H1 (cell line): ENCODE measurements around the gene SRP14. TPM values are rescaled to one million over a fixed set of nuclear protein-coding genes. Genes with fewer than 3 reads are reported as not detected.
A peak's percentile ranks its signal among the peaks of the same experiment; 100 is the strongest.

ENCODE experiments used
- CTCF ChIA-PET: fragments of 300-600 bp; sonication (Branson Sonifier 250); formaldehyde crosslinking; loops from one replicate; lab custom pipeline; 2021; ENCODE audit not compliant: partially characterized antibody; lab: Charles Lee
- POLR2A ChIA-PET: fragments of 300-600 bp; sonication (Branson Sonifier 250); formaldehyde crosslinking; loops from one replicate; lab custom pipeline; 2021; ENCODE audit warnings: inconsistent platforms; ENCODE audit not compliant: partially characterized antibody; lab: Charles Lee
- DNase-seq, 2 experiments: peaks; one replicate each; pipeline versions ENCODE4 v3.0.0 to v3.0.0-alpha.2; 2010 to 2022; ENCODE audit warnings: low spot score in 2 of 2, low read depth in 1 of 2, mixed read lengths in 1 of 2
- FAIRE-seq: peaks from 2 replicates; lab custom pipeline; 2011; peaks lifted over from hg19 to GRCh38; lab: Jason Lieb, UNC
- H2AFZ ChIP-seq: 2 replicates; pipeline ENCODE4 v1.8.1; 2012; ENCODE audit warnings: low read length, inconsistent platforms
- H2AK5ac ChIP-seq: 2 replicates; pipeline ENCODE4 v1.6.1; 2013; ENCODE audit warnings: low read depth, low read length
- H2BK120ac ChIP-seq: replicated peaks from 2 replicates; pipeline ENCODE3; 2013; ENCODE audit warnings: low read depth, low read length, inconsistent platforms
- H2BK12ac ChIP-seq: 2 replicates; pipeline ENCODE4 v1.6.1; 2013; ENCODE audit warnings: low read depth, low read length
- H2BK15ac ChIP-seq: 2 replicates; pipeline ENCODE4 v1.6.1; 2013; ENCODE audit warnings: low read length
- H2BK20ac ChIP-seq: 2 replicates; pipeline ENCODE4 v1.6.1; 2013; ENCODE audit warnings: low read length
- H2BK5ac ChIP-seq: 2 replicates; pipeline ENCODE4 v1.6.1; 2013; ENCODE audit warnings: low read depth, low read length
- H3K14ac ChIP-seq: 2 replicates; pipeline ENCODE4 v1.6.1; 2013; ENCODE audit warnings: inconsistent platforms; ENCODE audit not compliant: insufficient read length
- H3K18ac ChIP-seq: 2 replicates; pipeline ENCODE4 v1.6.1; 2013; ENCODE audit warnings: low read length; ENCODE audit errors: extremely low read depth
- H3K23ac ChIP-seq: 2 replicates; pipeline ENCODE4 v1.6.1; 2013; ENCODE audit warnings: inconsistent platforms; ENCODE audit not compliant: insufficient read length
- H3K23me2 ChIP-seq: 2 replicates; pipeline ENCODE4 v1.6.1; 2013; ENCODE audit warnings: low read depth, low read length
- H3K27ac ChIP-seq: 2 replicates; pipeline ENCODE4 v1.6.1; 2011; ENCODE audit warnings: low read depth, low read length, inconsistent platforms
- H3K27me3 ChIP-seq, 4 experiments: replicated peaks in 1 of 4; 1 replicate in 1 of 4; 2 replicates in 3 of 4; pipeline versions ENCODE4 v1.6.1 to v1.8.1; 2011 to 2013; ENCODE audit warnings: low read length in 3 of 4, mild to moderate bottlenecking in 3 of 4, inconsistent platforms in 2 of 4, mixed read lengths in 2 of 4, moderate library complexity in 1 of 4; ENCODE audit not compliant: control insufficient read depth in 3 of 4, insufficient read depth in 3 of 4; ENCODE audit errors: extremely low read depth in 1 of 4
- H3K36me3 ChIP-seq, 4 experiments: 2 replicates each; pipeline versions ENCODE4 v1.6.1 to v1.8.1; 2011 to 2013; ENCODE audit warnings: mild to moderate bottlenecking in 4 of 4, low read length in 3 of 4, moderate library complexity in 2 of 4, control low read depth in 1 of 4, inconsistent platforms in 1 of 4; ENCODE audit not compliant: insufficient read depth in 4 of 4, control insufficient read depth in 2 of 4
- H3K4ac ChIP-seq: replicated peaks from 2 replicates; pipeline ENCODE3; 2013; ENCODE audit warnings: low read length, low read depth, mixed read lengths, inconsistent platforms; ENCODE audit not compliant: insufficient read length
- H3K4me1 ChIP-seq, 4 experiments: replicated peaks in 1 of 4; 1 replicate in 1 of 4; 2 replicates in 3 of 4; pipeline versions ENCODE4 v1.6.1 to v1.8.1; 2011 to 2013; ENCODE audit warnings: low read length in 3 of 4, inconsistent platforms in 2 of 4, mixed read lengths in 1 of 4; ENCODE audit not compliant: insufficient read depth in 4 of 4, control insufficient read depth in 3 of 4
- H3K4me2 ChIP-seq, 2 experiments: 2 replicates each; pipeline versions ENCODE4 v1.6.1 to v1.8.1; 2011 to 2013; ENCODE audit warnings: low read depth in 2 of 2, low read length in 2 of 2, control low read depth in 1 of 2, inconsistent platforms in 1 of 2, mild to moderate bottlenecking in 1 of 2; ENCODE audit not compliant: insufficient read depth in 1 of 2
- H3K4me3 ChIP-seq, 4 experiments: fragments of 200-600, 300-600 bp in 1 of 4; sonication (generic), shearing (Covaris generic), sonication (Bioruptor Twin) in 1 of 4; 2 replicates each; pipeline versions ENCODE4 v1.5.1 to v1.8.1; 2011 to 2016; ENCODE audit warnings: low read length in 4 of 4, low read depth in 3 of 4, control low read depth in 2 of 4, inconsistent platforms in 2 of 4, mild to moderate bottlenecking in 2 of 4, mixed read lengths in 1 of 4, moderate library complexity in 1 of 4; ENCODE audit not compliant: insufficient read depth in 2 of 4; ENCODE audit errors: extremely low read depth in 1 of 4
- H3K56ac ChIP-seq: replicated peaks from 2 replicates; pipeline ENCODE3; 2013; ENCODE audit warnings: low read depth, mild to moderate bottlenecking, mixed read lengths, low read length, inconsistent platforms; ENCODE audit not compliant: insufficient read length
- H3K79me1 ChIP-seq: 2 replicates; pipeline ENCODE4 v1.6.1; 2013; ENCODE audit warnings: low read depth, low read length, control low read depth
- H3K79me2 ChIP-seq, 2 experiments: 2 replicates each; pipeline versions ENCODE4 v1.6.1 to v1.8.1; 2012 to 2013; ENCODE audit warnings: low read length in 2 of 2, mild to moderate bottlenecking in 2 of 2, inconsistent platforms in 1 of 2; ENCODE audit not compliant: insufficient read depth in 2 of 2, control insufficient read depth in 1 of 2
- H3K9ac ChIP-seq, 4 experiments: replicated peaks in 1 of 4; 1 replicate in 1 of 4; 2 replicates in 3 of 4; pipeline versions ENCODE4 v1.6.1 to v1.8.1; 2011 to 2013; ENCODE audit warnings: low read depth in 3 of 4, low read length in 3 of 4, control low read depth in 2 of 4, mild to moderate bottlenecking in 2 of 4, moderate library complexity in 2 of 4, inconsistent platforms in 1 of 4; ENCODE audit errors: extremely low read depth in 1 of 4
- H3K9me3 ChIP-seq, 2 experiments: 2 replicates each; pipeline versions ENCODE4 v1.6.1 to v1.8.1; 2012 to 2013; ENCODE audit warnings: mild to moderate bottlenecking in 2 of 2, moderate library complexity in 2 of 2, control low read depth in 1 of 2, inconsistent platforms in 1 of 2, low read depth in 1 of 2, low read length in 1 of 2, mixed read lengths in 1 of 2; ENCODE audit not compliant: insufficient read depth in 2 of 2
- H4K20me1 ChIP-seq, 2 experiments: replicated peaks in 1 of 2; 2 replicates each; pipeline versions ENCODE3 to v1.8.1; 2011 to 2013; ENCODE audit warnings: inconsistent platforms in 2 of 2, low read length in 2 of 2, mild to moderate bottlenecking in 1 of 2; ENCODE audit not compliant: insufficient read depth in 2 of 2, control insufficient read depth in 1 of 2
- H4K5ac ChIP-seq: 2 replicates; pipeline ENCODE4 v1.6.1; 2013; ENCODE audit warnings: low read length, low read depth, mixed read lengths, inconsistent platforms; ENCODE audit not compliant: insufficient read length
- H4K8ac ChIP-seq: 2 replicates; pipeline ENCODE4 v1.8.0; 2013; ENCODE audit warnings: mild to moderate bottlenecking, moderate library complexity, low read length, inconsistent platforms; ENCODE audit not compliant: insufficient read depth; ENCODE audit errors: extremely low read depth
- H4K91ac ChIP-seq: replicated peaks from 2 replicates; pipeline ENCODE3; 2013; ENCODE audit warnings: low read length, mixed read lengths, inconsistent platforms; ENCODE audit not compliant: insufficient read length
- ASH2L ChIP-seq: fragments of 200-600, 300-600 bp; sonication (generic); IDR thresholded peaks from one replicate; pipeline ENCODE4 v1.7.1; 2017; ENCODE audit warnings: low read length
- BACH1 ChIP-seq: IDR thresholded peaks from 2 replicates; pipeline ENCODE4 v1.6.1; 2012; ENCODE audit warnings: low read length, improper control_type of control experiment
- CBX5 ChIP-seq: fragments of 300-800, 300-1000 bp; sonication (generic); IDR thresholded peaks from 2 replicates; pipeline ENCODE4 v1.7.1; 2016; ENCODE audit warnings: antibody characterized with exemption, low read length, low read depth
- CTBP2 ChIP-seq: IDR thresholded peaks from 2 replicates; pipeline ENCODE4 v1.7.0; 2011; ENCODE audit warnings: borderline replicate concordance, mild to moderate bottlenecking, moderate library complexity, mixed read lengths, low read length; ENCODE audit not compliant: insufficient read depth, insufficient read length
- FOSL1 ChIP-seq: IDR thresholded peaks from 2 replicates; pipeline ENCODE4 v1.6.1; 2011; ENCODE audit warnings: mild to moderate bottlenecking, low read depth, low read length, moderate library complexity; ENCODE audit not compliant: insufficient read depth
- GABPA ChIP-seq: IDR thresholded peaks from 2 replicates; pipeline ENCODE4 v1.6.1; 2011; ENCODE audit warnings: mild to moderate bottlenecking, low read length, moderate library complexity, borderline replicate concordance; ENCODE audit not compliant: insufficient read depth
- HDAC6 ChIP-seq: IDR thresholded peaks from one replicate; pipeline ENCODE4 v1.7.1; 2012; ENCODE audit warnings: low read depth, mild to moderate bottlenecking, inconsistent platforms, low read length, moderate library complexity
- RAD21 ChIP-seq, 2 experiments: IDR thresholded peaks in 1 of 2; conservative IDR thresholded peaks in 1 of 2; 2 replicates each; pipeline ENCODE4 v1.6.1; 2011; ENCODE audit warnings: low read depth in 2 of 2, low read length in 2 of 2, improper control_type of control experiment in 1 of 2, inconsistent platforms in 1 of 2, mild to moderate bottlenecking in 1 of 2, moderate library complexity in 1 of 2
- SIN3A ChIP-seq, 2 experiments: IDR thresholded peaks in 1 of 2; conservative IDR thresholded peaks in 1 of 2; 2 replicates each; pipeline ENCODE4 v1.6.1; 2011 to 2012; ENCODE audit warnings: low read length in 2 of 2, improper control_type of control experiment in 1 of 2, low read depth in 1 of 2, mild to moderate bottlenecking in 1 of 2
- SIRT6 ChIP-seq: IDR thresholded peaks from one replicate; pipeline ENCODE4 v1.7.1; 2012; ENCODE audit warnings: low read length, inconsistent platforms
- WGBS, 2 experiments: shearing (Covaris generic) in 1 of 2; methylation state at CpG; one replicate each; pipeline versions ENCODE4 v1.1.6 to v1.1.7; 2013 to 2015; ENCODE audit warnings: low lambda C conversion rate in 2 of 2, mixed read lengths in 2 of 2, inconsistent platforms in 1 of 2, low coverage in 1 of 2, missing lambda C conversion rate in 1 of 2; ENCODE audit not compliant: insufficient replicate concordance in 2 of 2, insufficient coverage in 1 of 2, insufficient read length in 1 of 2; ENCODE audit errors: extremely low coverage in 1 of 2, missing lambda C conversion rate in 1 of 2; 5-methylcytosine and 5-hydroxymethylcytosine counted together
- polyA plus RNA-seq, 7 experiments: library from polyadenylated mRNA; depleted of rRNA in 3 of 7; stranded (reverse) in 5 of 7; unstranded in 2 of 7; fragments of >200 nt in 5 of 7; fragments of 200-250 nt in 2 of 7; gene quantifications; 1 replicate in 5 of 7; 2 replicates in 1 of 7; 4 replicates in 1 of 7; pipeline versions ENCODE4 v1.2.1 to v1.2.3, GENCODE V29; 2011 to 2013; ENCODE audit warnings: missing spikeins in 2 of 7, mixed read lengths in 2 of 7
- total RNA-seq: library from RNA; stranded (reverse); fragmentation: NEBNext Ultra II Directional; extraction: Animal tissue kit (Norgen Biotek cat#: 25700); gene quantifications from 2 replicates; pipeline ENCODE4 v1.2.1, GENCODE V29; 2021

Gene SRP14
- total and polyA plus RNA-seq, 2 of the 8 experiments (the other 6 are each of a cell fraction or from before 2014, with no cell fraction given): 186 to 223 TPM

GRCh38 chr15:40044717-40045571 lies 6.0 kb upstream of the SRP14 start:
- 12% methylated on average over 22 of the region's 22 CpGs; no CpG with 5 or more reads in 1 of the 2 experiments for WGBS, 2 experiments
- Histone ChIP-seq H2BK5ac (no peak overlapping the region), H3K4me1 (peaks cover 0 to 11% (median 6%) of the 10 kb centered on the region in 4 experiments; a peak in 6 of 7 replicates), H3K27me3 (no peaks in the 10 kb centered on the region), H3K23ac (no peak overlapping the region), H3K36me3 (no peaks in the 10 kb centered on the region), H2AK5ac (no peak overlapping the region), H3K4ac (no peak overlapping the region), H3K4me3 (peak overlapping the region in 1 of 4 experiments; percentile 46; a peak in 2 of 8 replicates), H2BK15ac (no peak overlapping the region), H3K9ac (no peak overlapping the region; a peak in 1 of 7 replicates), H4K91ac (no peak overlapping the region), H3K14ac (no peak overlapping the region), H4K5ac (no peak overlapping the region), H3K23me2 (no peaks in the 10 kb centered on the region), H2BK12ac (no peak overlapping the region), H3K27ac (no peak overlapping the region), H3K9me3 (no peaks in the 10 kb centered on the region), H3K79me2 (no peaks in the 10 kb centered on the region), H4K8ac (peak overlapping the region; percentile 53; the same call in 1 of the 2 replicates), H3K4me2 (peak overlapping the region in 1 of 2 experiments; percentile 62; a peak in 3 of 4 replicates), H2BK20ac (no peak overlapping the region), H4K20me1 (peaks cover 0 to 2% of the 10 kb centered on the region in 2 experiments), H3K79me1 (no peaks in the 10 kb centered on the region), H2AFZ (no peak overlapping the region), H2BK120ac (no peak overlapping the region), H3K18ac (no peak overlapping the region), H3K56ac (no peak overlapping the region)
- ChIA-PET POLR2A (interaction anchor here (0.9 to 1.6 kb wide), 9 partner anchors 15 to 186 kb away, joined by 3 to 11 read pairs (median 3); partner anchors contain the start of gene BUB1B), CTCF (interaction anchor here (0.6 to 21.9 kb wide), 48 partner anchors 8 to 310 kb away, joined by 3 to 406 read pairs (median 6); partner anchors contain the start of genes BMF, BUB1B and GPR176)
- FAIRE-seq (no peak), DNase-seq (peak in 1 of 2 experiments; percentile 86)
- TF ChIP-seq BACH1 (peak; percentile 50; the same call in 1 of the 2 replicates), ASH2L (peak; percentile 52), HDAC6 (no peak), FOSL1 (no peak), GABPA (no peak), CTBP2 (no peak), RAD21 (IDR thresholded peaks at IDR 0.05 in 1 of 2, conservative IDR thresholded peaks at IDR 0.05 in 1 of 2; ENCODE audit: low read depth in 2 of 2, low read length in 2 of 2) (peak; percentile 98 to 99), SIRT6 (no peak), CBX5 (no peak), SIN3A (conservative IDR thresholded peaks at IDR 0.05 in 1 of 2, IDR thresholded peaks at IDR 0.05 in 1 of 2; ENCODE audit: low read depth in 1 of 2, low read length in 2 of 2) (peak in 1 of 2 experiments; percentile 73; a peak in 1 of 4 replicates)
